MG63 (cell line): ENCODE measurements around the gene PTGR3. TPM values are rescaled to one million over a fixed set of nuclear protein-coding genes. Genes with fewer than 3 reads are reported as not detected.

Experiments used
- DNase-seq: peaks from one replicate; pipeline ENCODE4 v3.0.0-alpha.2; 2020
- H3K27me3 ChIP-seq: fragments of 250-450 bp; sonication (Bioruptor Pico); 2 replicates; pipeline ENCODE4 v1.5.1; 2020; ENCODE audit warnings: mild to moderate bottlenecking, moderate library complexity
- H3K36me3 ChIP-seq: fragments of 250-450 bp; sonication (Bioruptor Pico); 2 replicates; pipeline ENCODE4 v1.5.1; 2020; ENCODE audit warnings: mild to moderate bottlenecking, moderate library complexity
- H3K4me3 ChIP-seq: fragments of 250-450 bp; sonication (Bioruptor Pico); 2 replicates; pipeline ENCODE4 v1.5.1; 2020; ENCODE audit warnings: mild to moderate bottlenecking, moderate library complexity
- H3K9me3 ChIP-seq: fragments of 250-450 bp; sonication (Bioruptor Pico); 2 replicates; pipeline ENCODE4 v1.5.1; 2020; ENCODE audit warnings: mild to moderate bottlenecking, moderate library complexity
- total RNA-seq: library from RNA; depleted of rRNA; stranded (reverse); fragments of >200 nt; shearing (Covaris generic); gene quantifications from 2 replicates; pipeline ENCODE4 v1.2.3, GENCODE V29; 2014; ENCODE audit warnings: low replicate concordance

PTGR3 gene
- total RNA-seq, 1 experiment from 2014 or later: 21.6 TPM

- peaks cover 2% of the 10 kb centered on the region; the same call in 1 of the 2 replicates for H3K27me3 ChIP-seq
- no peak for DNase-seq
- no peaks in the 10 kb centered on the region for H3K36me3 ChIP-seq
- H3K4me3 ChIP-seq: peak overlapping the region; percentile 73
- no peaks in the 10 kb centered on the region for H3K9me3 ChIP-seq
Observed at GRCh38 chr18:75211002-75211621, 2.2 kb upstream of the PTGR3 start.

GRCh38 chr18:75210274-75211001, 1.5 kb upstream of the PTGR3 start, which contains the start of gene TSHZ1:
TSHZ1 (plus strand) TSS chr18:75210797; CDS start chr18:75211877, 1,080 bp downstream.
- peak; percentile 52 for DNase-seq
- Histone ChIP-seq H3K36me3 (no peaks in the 10 kb centered on the region), H3K4me3 (peak within 1 kb of the TSS; percentile 73), H3K27me3 (peaks cover 2% of the 10 kb centered on the region; the same call in 1 of the 2 replicates), H3K9me3 (no peaks in the 10 kb centered on the region)

- Histone ChIP-seq H3K36me3 (no peaks in the 10 kb centered on the region), H3K4me3 (peak overlapping the region; percentile 73), H3K27me3 (peaks cover 2% of the 10 kb centered on the region; the same call in 1 of the 2 replicates), H3K9me3 (no peaks in the 10 kb centered on the region)
- DNase-seq: no peak
Observed at GRCh38 chr18:75209951-75210258, 966 bp upstream of the PTGR3 start.

GRCh38 chr18:75208836-75209128, 157 bp downstream of the PTGR3 start:
- H3K36me3 ChIP-seq: no peaks in the 10 kb centered on the region
- peaks cover 2% of the 10 kb centered on the region; the same call in 1 of the 2 replicates for H3K27me3 ChIP-seq
- no peaks in the 10 kb centered on the region for H3K9me3 ChIP-seq
- no peak for DNase-seq
- H3K4me3 ChIP-seq: peak overlapping the region; percentile 73

GRCh38 chr18:75208155-75208835, 644 bp downstream of the PTGR3 start:
- DNase-seq: peak; percentile 68
- Histone ChIP-seq H3K9me3 (no peaks in the 10 kb centered on the region), H3K4me3 (peak overlapping the region; percentile 73), H3K27me3 (peaks cover 2% of the 10 kb centered on the region; the same call in 1 of the 2 replicates), H3K36me3 (no peaks in the 10 kb centered on the region)

DNA sequence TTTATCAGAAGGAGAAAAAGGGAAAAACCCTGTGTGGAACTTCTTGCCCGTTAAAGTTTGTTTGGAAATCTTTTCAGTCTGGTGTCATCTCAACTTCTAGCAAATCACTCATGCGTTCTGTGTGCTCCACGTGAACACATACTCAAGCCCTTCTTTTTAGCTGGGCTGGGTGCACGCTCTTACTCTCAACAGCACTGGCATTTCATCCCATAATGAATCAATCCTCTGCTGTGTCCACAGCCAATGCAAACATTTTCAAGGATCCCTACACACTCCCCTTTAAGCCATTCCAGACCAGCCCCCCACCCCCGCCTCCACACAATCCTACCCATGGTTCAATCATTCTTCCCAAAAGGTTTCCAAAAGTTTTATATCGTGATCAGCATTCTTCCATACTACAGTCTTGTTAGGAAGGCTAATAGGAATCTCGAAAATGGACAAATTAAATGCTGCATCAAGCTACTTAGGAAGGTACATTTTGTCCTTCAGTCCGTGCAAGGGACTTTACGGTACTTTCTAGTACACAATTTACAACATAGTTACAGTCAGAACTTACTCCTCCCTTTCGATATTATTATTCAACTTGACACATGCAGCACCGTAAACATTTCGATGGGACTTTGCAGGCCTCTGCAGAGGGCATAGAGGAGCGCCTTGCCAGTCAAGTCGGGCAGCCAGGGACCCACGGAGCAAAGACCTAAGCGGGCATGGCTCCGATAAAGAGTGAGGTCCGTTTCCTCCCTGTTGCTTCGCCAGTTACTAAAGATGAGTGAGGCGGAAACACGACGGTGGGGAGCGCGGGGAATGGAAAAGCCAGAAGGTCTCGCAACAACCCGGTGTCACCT, 1.4 kb downstream of the PTGR3 start:
- Histone ChIP-seq H3K27me3 (no peaks in the 10 kb centered on the region), H3K36me3 (no peaks in the 10 kb centered on the region), H3K4me3 (peak overlapping the region; percentile 73), H3K9me3 (no peaks in the 10 kb centered on the region)
- DNase-seq: peak; percentile 62

DNA sequence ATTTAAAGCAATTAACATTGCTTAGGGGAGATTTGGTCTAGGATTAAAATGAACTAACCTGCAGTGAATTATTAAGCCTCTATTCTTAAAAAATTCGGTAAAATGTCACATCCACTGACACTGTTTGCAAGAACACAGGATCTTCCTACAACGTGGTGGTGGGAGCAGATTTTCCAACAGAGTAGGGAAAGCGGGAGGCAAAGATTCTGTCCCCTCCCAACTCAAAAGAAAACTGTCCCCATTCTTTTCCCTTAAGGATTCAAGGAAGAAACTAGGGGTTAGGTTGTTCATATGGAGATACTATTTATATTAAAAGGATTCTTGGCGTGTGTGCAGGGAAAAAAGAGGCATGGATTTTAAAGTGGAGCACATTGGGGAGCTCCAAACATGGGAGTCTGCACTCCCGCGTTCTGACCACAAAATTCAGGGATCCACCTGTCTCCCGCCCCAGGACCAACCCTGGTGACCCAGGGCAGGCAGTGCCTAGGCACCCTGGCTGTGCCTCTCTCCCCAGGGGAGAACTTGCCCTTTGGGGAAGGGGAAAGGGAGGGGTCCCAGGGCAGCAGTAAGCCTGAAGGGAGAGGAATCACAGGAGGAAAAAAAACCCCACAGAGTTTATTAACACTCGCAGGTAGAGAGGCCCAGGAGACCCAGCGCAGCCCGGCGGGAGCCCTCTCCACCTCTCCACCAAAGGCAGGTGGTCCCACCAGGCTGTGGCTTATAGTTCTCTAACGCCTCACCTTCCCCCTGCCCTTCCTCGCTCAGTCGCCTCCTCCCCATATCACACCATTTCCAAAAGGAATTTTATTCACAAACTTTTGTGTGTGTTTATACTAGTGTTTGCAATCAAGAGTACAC, 2.3 kb downstream of the PTGR3 start:
- H3K36me3 ChIP-seq: peaks cover 6% of the 10 kb centered on the region
- H3K4me3 ChIP-seq: peak overlapping the region; percentile 73
- no peaks in the 10 kb centered on the region for H3K27me3 ChIP-seq
- no peak for DNase-seq
- H3K9me3 ChIP-seq: no peaks in the 10 kb centered on the region

DNA sequence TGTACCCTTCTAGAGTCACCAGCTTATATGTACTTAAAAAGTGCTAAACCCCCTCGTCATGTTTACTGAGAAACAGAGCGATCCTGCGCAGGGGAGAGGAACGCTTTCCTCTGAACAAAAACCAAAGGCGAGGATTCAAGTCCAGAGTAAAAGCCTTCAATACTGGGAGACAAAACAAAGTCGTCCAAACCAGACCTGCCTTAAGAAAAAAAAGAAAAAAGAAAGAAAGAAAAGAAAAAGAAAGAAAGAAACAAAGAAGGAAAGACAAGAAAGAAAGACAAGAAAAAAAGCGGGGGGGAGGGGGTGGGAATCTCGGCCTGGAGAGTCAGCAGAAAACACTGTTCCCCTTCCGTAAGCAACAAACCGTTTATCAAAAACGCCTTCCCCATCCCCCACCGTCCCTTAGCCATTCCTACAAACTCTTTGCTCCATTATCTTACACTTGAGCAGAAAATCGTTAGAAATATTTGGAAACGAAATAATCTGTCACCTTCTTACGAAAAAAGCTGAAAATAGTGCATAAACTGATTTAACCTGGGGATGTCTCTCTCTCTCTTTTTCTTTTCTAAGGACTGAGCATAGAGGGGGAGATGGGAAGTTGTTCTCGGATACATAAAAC, 3.3 kb downstream of the PTGR3 start:
- Histone ChIP-seq H3K4me3 (peak overlapping the region; percentile 73), H3K36me3 (peaks cover 12% of the 10 kb centered on the region), H3K9me3 (no peaks in the 10 kb centered on the region), H3K27me3 (no peaks in the 10 kb centered on the region)
- DNase-seq: no peak

DNA sequence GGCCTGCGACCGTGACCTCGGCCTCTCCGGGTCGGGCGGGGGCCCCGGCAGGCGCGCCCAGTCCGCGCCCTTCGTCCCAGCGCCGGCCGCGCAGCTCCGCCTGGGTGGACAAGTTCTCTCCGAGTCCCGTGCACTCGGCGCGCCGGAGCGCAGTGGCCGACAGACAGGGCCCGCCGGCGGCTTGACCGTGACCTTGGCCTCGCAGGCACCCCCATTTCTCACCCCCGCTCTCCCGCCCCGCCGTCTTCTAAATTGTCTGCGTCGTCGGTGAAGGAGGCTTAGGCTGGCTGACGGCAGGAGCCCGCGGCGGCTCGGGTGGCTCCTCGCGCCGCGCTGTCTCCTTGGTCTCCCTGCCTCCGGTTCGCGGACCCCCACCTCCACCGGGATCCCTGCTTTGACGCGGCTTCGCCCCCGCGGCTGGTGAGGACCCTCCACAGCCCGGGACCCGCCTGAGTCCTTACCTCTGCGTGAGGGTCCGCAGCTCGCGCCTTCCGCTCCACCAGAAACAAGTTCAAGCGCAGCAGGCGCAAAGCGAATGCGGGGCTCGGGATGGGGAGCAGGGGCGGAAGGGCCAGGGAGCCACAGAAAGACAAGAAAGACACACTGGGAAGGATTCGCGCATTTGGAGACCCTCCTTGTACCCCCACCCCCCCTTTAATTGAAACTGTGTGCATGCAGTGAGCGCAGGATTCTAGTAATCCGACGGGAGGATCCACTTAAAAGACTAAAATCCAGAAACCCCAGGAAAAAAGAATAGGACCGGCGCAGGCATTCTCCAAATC, 4.0 kb downstream of the PTGR3 start:
- H3K4me3 ChIP-seq: peak overlapping the region; percentile 73
- H3K27me3 ChIP-seq: no peaks in the 10 kb centered on the region
- no peak for DNase-seq
- peaks cover 19% of the 10 kb centered on the region for H3K36me3 ChIP-seq
- H3K9me3 ChIP-seq: no peaks in the 10 kb centered on the region

- peak; percentile 53 for DNase-seq
- peaks cover 23% of the 10 kb centered on the region for H3K36me3 ChIP-seq
- H3K9me3 ChIP-seq: no peaks in the 10 kb centered on the region
- no peaks in the 10 kb centered on the region for H3K27me3 ChIP-seq
- peak overlapping the region; percentile 73 for H3K4me3 ChIP-seq
Observed at GRCh38 chr18:75204269-75204731, 4.6 kb downstream of the PTGR3 start.

DNA sequence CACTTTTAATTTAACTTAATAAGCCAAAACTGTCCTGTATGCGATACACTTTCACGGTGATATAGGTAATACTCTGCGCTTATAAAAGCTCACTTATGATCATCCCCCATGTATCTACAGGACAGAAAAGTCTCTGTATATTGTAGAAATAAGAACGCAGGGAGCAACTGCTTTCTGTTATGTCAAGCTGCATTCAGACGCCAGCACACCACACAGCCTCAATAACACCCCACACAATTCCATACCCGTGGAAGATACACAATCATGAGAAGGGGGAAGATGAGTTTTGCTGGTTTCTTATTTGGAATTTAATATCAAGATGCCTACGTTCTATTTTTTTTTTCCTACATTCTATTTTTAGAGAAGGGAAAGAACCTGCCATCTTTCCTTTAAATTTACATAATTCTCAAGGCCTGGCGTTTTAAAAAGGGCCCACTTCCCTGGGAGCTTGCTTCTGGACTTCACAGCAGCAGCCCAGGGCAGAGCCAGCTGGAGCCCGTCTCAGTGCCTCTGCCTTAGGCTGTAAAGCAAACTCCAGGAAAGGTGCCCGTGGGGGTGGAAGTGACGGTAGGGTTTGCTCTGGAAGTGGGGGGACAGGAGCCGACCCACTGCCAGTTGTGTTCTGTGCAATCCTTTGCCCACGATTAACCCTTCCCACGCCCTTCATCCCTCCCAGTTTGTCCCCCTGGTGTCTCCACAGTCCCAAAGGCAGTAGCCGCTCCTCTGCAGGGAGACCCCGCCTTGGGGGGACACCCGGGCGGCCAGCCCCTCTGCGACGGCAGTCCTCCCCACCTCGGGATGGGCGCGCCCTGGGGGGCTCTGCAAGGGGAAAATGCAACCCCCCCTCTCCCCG, 5.3 kb downstream of the PTGR3 start:
- DNase-seq: peak; percentile 61
- H3K36me3 ChIP-seq: peaks cover 23% of the 10 kb centered on the region
- H3K4me3 ChIP-seq: peak overlapping the region; percentile 73
- no peaks in the 10 kb centered on the region for H3K27me3 ChIP-seq
- H3K9me3 ChIP-seq: no peaks in the 10 kb centered on the region

GRCh38 chr18:75202696-75203365, 6.1 kb downstream of the PTGR3 start:
- no peak for DNase-seq
- H3K9me3 ChIP-seq: no peaks in the 10 kb centered on the region
- H3K27me3 ChIP-seq: no peaks in the 10 kb centered on the region
- no peak overlapping the region; the same call in none of the 2 replicates for H3K4me3 ChIP-seq
- H3K36me3 ChIP-seq: peaks cover 23% of the 10 kb centered on the region
